HEK293T (cell line): ENCODE measurements around the gene LRRC8C.

Source experiments
- CTCF ChIA-PET: fragments of 350-600 bp; formaldehyde crosslinking; extraction: SDS; loops from one replicate; lab custom pipeline; 2021; ENCODE audit warnings: antibody characterized with exemption, inconsistent platforms; lab: Yijun Ruan, JAX
- POLR2A ChIA-PET: fragments of 350-600 bp; formaldehyde crosslinking; extraction: SDS; loops from one replicate; lab custom pipeline; 2020; ENCODE audit warnings: antibody characterized with exemption, inconsistent platforms; lab: Yijun Ruan, JAX
- DNase-seq: peaks from one replicate; pipeline ENCODE4 v3.0.0; 2012; ENCODE audit warnings: mixed read lengths; ENCODE audit errors: extremely low spot score
- ARNT ChIP-seq: fragments of 450-650 bp; IDR thresholded peaks from 2 replicates; pipeline ENCODE4 v1.6.1; 2017; ENCODE audit warnings: mild to moderate bottlenecking
- BHLHE40 ChIP-seq: fragments of 450-650 bp; IDR thresholded peaks from 2 replicates; pipeline ENCODE4 v1.6.1; 2016; ENCODE audit warnings: mild to moderate bottlenecking, moderate library complexity, borderline replicate concordance
- CTBP1 ChIP-seq: fragments of 450-650 bp; IDR thresholded peaks from 2 replicates; pipeline ENCODE4 v1.6.1; 2016; ENCODE audit warnings: borderline replicate concordance
- ELF4 ChIP-seq: fragments of 450-650 bp; IDR thresholded peaks from 2 replicates; pipeline ENCODE4 v1.6.1; 2017; ENCODE audit warnings: antibody characterized with exemption
- FOXA1 ChIP-seq: fragments of 450-650 bp; IDR thresholded peaks from 2 replicates; pipeline ENCODE4 v1.6.1; 2016; ENCODE audit warnings: mild to moderate bottlenecking
- FOXK2 ChIP-seq: fragments of 450-650 bp; IDR thresholded peaks from 2 replicates; pipeline ENCODE4 v1.6.1; 2016; ENCODE audit warnings: mild to moderate bottlenecking
- FOXM1 ChIP-seq: fragments of 450-650 bp; IDR thresholded peaks from 2 replicates; pipeline ENCODE4 v1.6.1; 2017; ENCODE audit warnings: mild to moderate bottlenecking, borderline replicate concordance
- HDGF ChIP-seq: fragments of 450-650 bp; IDR thresholded peaks from 2 replicates; pipeline ENCODE4 v1.6.1; 2017; ENCODE audit warnings: antibody characterized with exemption, borderline replicate concordance
- L3MBTL2 ChIP-seq: fragments of 450-650 bp; conservative IDR thresholded peaks from 2 replicates; pipeline ENCODE4 v1.6.1; 2016; ENCODE audit warnings: mild to moderate bottlenecking
- LEF1 ChIP-seq: fragments of 450-650 bp; IDR thresholded peaks from 2 replicates; pipeline ENCODE4 v1.6.1; 2017; ENCODE audit warnings: mild to moderate bottlenecking, borderline replicate concordance
- NFRKB ChIP-seq: fragments of 450-650 bp; IDR thresholded peaks from 2 replicates; pipeline ENCODE4 v1.6.1; 2016; ENCODE audit warnings: mild to moderate bottlenecking, moderate library complexity
- SP1 ChIP-seq: fragments of 450-650 bp; IDR thresholded peaks from 2 replicates; pipeline ENCODE4 v1.6.1; 2017
- SUZ12 ChIP-seq: fragments of 450-650 bp; IDR thresholded peaks from 2 replicates; pipeline ENCODE4 v1.6.1; 2016; ENCODE audit warnings: mild to moderate bottlenecking
- TARDBP ChIP-seq: fragments of 450-650 bp; IDR thresholded peaks from 2 replicates; pipeline ENCODE4 v1.6.1; 2016
- ZNF384 ChIP-seq: fragments of 450-650 bp; IDR thresholded peaks from 2 replicates; pipeline ENCODE4 v1.6.1; 2016
- TF ChIP-seq, protein P1 (sequence below): fragments of 450-650 bp; IDR thresholded peaks from 2 replicates; pipeline ENCODE4 v1.6.1; 2016

The LRRC8C gene

DNA sequence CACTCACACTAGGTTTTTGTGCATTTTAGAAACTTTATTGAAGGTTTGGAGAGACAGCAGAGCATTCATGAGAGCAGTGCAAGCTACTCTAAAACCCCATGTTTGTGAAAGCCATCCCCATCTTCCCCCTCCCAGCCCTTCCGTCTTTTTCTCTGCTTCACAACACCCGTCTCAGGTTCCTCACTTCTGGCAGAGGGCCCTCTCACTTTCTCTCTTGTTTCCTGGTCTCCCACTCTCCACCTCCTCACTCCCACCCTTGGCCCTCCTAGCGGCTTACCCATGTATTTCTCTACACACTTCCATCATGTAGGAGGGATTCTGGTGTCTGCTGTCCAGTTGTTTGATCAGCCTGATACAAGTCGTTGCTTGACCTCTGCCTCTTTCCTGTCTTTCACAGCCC lies 92.7 kb downstream of the LRRC8C start:
- TF ChIP-seq, protein P1, sequence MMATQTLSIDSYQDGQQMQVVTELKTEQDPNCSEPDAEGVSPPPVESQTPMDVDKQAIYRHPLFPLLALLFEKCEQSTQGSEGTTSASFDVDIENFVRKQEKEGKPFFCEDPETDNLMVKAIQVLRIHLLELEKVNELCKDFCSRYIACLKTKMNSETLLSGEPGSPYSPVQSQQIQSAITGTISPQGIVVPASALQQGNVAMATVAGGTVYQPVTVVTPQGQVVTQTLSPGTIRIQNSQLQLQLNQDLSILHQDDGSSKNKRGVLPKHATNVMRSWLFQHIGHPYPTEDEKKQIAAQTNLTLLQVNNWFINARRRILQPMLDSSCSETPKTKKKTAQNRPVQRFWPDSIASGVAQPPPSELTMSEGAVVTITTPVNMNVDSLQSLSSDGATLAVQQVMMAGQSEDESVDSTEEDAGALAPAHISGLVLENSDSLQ, result no peak
- TF ChIP-seq TARDBP (no peak), ZNF384 (no peak), SP1 (no peak), LEF1 (no peak), ELF4 (no peak), FOXK2 (no peak), HDGF (no peak), FOXM1 (no peak), NFRKB (no peak), FOXA1 (no peak), SUZ12 (no peak)
- ChIA-PET POLR2A (no interaction called here), CTCF (interaction anchor here (1.1 kb wide), 1 partner anchor 37 kb away, joined by 3 read pairs; no protein-coding TSS in a partner anchor)
- no peak for DNase-seq

DNA sequence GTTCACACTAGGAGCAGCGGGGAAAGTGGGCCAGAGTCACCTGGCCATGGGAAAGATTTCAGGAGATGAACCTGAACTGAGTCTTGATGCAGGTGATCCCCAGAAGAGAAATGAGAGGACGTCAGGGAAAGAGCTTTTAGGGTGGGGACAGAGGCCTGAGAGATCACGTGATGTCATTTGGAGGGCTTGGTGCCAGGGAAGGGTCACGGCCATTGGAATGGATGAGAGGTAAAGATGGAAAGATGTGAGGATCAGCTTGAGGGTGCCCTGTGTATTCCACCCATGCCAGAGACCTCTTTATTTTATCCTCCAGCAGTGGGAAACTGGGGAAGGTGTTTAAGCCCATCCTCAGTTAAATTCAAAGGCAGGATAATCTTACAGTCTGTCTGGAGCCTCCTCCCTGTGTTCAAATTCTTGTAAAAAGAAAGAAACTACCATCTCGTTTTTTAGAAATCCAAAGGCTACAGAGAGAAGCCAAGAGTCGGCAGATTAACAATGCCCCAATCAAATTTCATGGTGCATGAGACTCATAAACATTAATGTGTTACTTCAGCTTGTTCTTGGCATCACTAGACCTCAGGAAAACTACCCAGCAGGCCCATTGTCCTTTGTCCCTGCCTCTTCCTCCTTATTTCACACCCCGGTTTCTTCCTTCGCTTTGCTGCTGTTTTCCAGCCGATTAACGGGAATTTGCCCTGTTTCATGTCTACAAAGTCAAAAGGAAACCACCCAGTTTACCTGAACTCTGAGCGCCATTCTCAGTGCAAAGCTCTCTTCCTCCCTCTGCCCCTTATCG lies 94.8 kb downstream of the LRRC8C start:
- no peak for DNase-seq
- ChIA-PET CTCF (no interaction called here), POLR2A (no interaction called here)
- TF ChIP-seq ELF4 (no peak), FOXA1 (no peak), ARNT (no peak), SUZ12 (no peak), HDGF (no peak), FOXK2 (no peak), FOXM1 (no peak), LEF1 (no peak), SP1 (no peak), NFRKB (no peak), L3MBTL2 (no peak), CTBP1 (no peak), TARDBP (no peak), BHLHE40 (no peak)
- TF ChIP-seq, protein P1, result no peak

DNA sequence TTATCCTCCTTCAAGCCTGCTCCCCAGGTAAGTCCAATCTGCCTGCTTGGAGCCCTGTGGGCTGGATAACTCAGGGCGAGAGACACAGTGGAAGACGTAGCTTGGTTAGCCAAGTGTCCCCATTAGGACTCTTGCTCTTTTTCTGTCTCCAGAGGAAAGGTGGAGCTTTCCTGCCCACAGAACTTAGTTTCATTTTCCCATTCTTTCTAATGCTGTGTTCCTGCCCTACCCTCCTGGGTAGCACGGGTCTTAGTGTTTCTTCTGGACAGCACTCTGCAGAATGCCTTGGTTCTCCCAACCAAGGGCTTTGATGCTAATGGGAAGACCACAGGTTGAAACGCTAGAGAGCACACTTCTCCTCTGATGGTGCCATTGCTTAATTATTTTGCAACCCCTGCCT lies 95.5 kb downstream of the LRRC8C start:
- CTCF ChIA-PET, result no interaction called here
- no peak for DNase-seq
- POLR2A ChIA-PET, result no interaction called here
- TF ChIP-seq BHLHE40 (no peak), SP1 (no peak), NFRKB (no peak), SUZ12 (no peak), CTBP1 (no peak), ZNF384 (no peak), LEF1 (no peak), FOXK2 (no peak), L3MBTL2 (no peak), FOXA1 (no peak), ARNT (no peak), TARDBP (no peak)
- TF ChIP-seq, protein P1, result no peak

DNA sequence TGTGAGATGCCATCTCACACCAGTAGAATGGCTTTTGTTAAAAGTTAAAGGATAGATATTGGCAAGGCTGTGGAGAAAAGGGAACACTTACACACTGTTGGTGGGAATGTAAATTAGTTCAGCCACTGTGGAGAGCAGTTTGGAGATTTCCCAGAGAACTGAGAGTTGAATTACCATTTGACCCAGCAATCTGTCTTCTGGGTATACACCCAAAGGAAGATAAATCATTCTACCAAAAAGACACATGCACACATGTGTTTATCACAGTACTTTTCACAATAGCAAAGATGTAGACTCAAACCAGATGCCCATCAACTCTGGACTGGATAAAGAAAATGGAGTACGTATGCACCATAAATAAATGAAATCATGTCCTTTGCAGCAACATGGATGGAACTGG lies 99.3 kb downstream of the LRRC8C start:
- DNase-seq, result no peak
- POLR2A ChIA-PET, result no interaction called here
- CTCF ChIA-PET, result no interaction called here
- TF ChIP-seq BHLHE40 (no peak), LEF1 (no peak), FOXA1 (no peak), ELF4 (no peak), CTBP1 (no peak), FOXK2 (no peak)

DNA sequence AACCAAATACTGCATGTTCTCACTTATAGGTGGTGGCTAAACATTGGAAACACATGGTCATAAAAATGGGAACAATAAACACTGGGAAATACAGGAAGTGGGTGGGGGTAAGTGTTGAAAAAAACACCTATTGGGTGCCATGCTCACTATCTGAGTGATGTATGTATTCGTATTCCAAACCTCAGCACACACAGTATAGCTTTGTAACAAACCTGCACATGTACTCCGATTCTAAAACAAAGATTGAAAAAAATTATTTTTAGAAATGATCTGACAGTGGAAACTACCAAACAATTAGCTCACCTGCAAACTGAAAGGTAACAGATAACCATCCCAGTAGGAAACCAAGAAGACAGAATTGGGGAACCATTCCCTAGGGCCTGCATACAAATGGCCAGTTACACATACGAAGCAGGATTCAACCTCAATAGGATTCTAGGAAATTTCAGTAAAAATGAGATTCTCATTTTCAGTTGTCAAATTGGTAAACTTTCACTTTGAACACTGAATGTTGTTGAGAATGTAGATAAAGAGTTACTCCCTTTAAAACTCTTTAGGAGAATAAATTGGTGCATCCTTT lies 99.8 kb downstream of the LRRC8C start:
- no peak for DNase-seq
- ChIA-PET POLR2A (no interaction called here), CTCF (no interaction called here)
- TF ChIP-seq NFRKB, result no peak
- no peak for TF ChIP-seq SP1
- no peak for TF ChIP-seq BHLHE40

DNA sequence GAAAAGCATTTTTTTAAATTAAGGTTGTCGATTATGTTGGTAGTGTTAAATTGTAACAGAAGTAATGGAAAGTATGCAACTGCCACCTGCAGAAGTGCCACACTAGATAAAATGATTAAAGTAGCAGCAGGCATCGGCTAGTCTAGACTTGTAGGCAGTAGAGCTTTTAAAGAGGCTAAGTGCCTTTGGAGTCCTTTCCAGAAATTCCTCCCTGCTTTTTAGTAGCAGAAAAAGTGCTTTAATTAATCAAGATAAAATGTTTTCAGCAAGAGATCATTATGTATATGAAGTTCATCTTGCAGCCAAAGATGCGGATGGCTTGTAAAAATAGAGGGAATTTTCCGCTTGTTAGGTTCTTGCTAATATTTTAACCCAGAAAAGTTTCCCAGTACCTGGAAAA lies 100.8 kb downstream of the LRRC8C start:
- CTCF ChIA-PET, result no interaction called here

More for the DNA sequence above, 100.8 kb downstream of the LRRC8C start:
- no peak for TF ChIP-seq ARNT
- no peak for TF ChIP-seq FOXA1
- no peak for TF ChIP-seq CTBP1
- TF ChIP-seq, protein P1, result no peak
- TF ChIP-seq L3MBTL2, result no peak
- no peak for TF ChIP-seq ZNF384
- no peak for TF ChIP-seq FOXK2
- TF ChIP-seq NFRKB, result no peak
- no peak for TF ChIP-seq HDGF
- TF ChIP-seq SP1, result no peak
- no peak for TF ChIP-seq TARDBP
- no peak for TF ChIP-seq FOXM1
- no peak for TF ChIP-seq BHLHE40
- TF ChIP-seq SUZ12, result no peak
- no peak for TF ChIP-seq LEF1
- TF ChIP-seq ELF4, result no peak
- POLR2A ChIA-PET, result no interaction called here
- DNase-seq, result no peak
